Activated CD4-positive, alpha-beta T cell treated with anti-CD3 and anti-CD28 coated beads for 36 hours (primary cell): ENCODE data around the gene ZNF195. TPM values are rescaled to one million over a fixed set of nuclear protein-coding genes. Genes with fewer than 3 reads are reported as not detected.
"Not testable (repeated sequence)": the region's sequence is repeated elsewhere in the genome, so short reads cannot be mapped to it uniquely, and the experiment has no call there.

Source experiments
- ATAC-seq: fragments of 200-7000 bp; cut with Tn5 transposase; one replicate; pipeline ENCODE4 v1.10.0; 2021; ENCODE audit warnings: mild to moderate bottlenecking, moderate library complexity
- CTCF ChIA-PET: fragments of 350-600 bp; sonication (Branson Sonifier 250); formaldehyde crosslinking; loops from one replicate; lab custom pipeline; 2021; ENCODE audit warnings: antibody characterized with exemption; lab: Charles Lee
- POLR2A ChIA-PET: fragments of 350-600 bp; sonication (Branson Sonifier 250); formaldehyde crosslinking; loops from one replicate; lab custom pipeline; 2021; ENCODE audit warnings: antibody characterized with exemption, inconsistent platforms; lab: Charles Lee
- DNase-seq: peaks from one replicate; pipeline ENCODE4 v3.0.0-alpha.2; 2020
- H3K27ac Mint-ChIP-seq: one replicate; pipeline ENCODE4 v1.8.0; 2021; ENCODE audit warnings: mixed read lengths
- H3K27me3 Mint-ChIP-seq: one replicate; pipeline ENCODE4 v1.8.0; 2021; ENCODE audit warnings: mixed read lengths
- H3K36me3 Mint-ChIP-seq: one replicate; pipeline ENCODE4 v1.8.0; 2021; ENCODE audit warnings: low read depth, mixed read lengths
- H3K4me1 Mint-ChIP-seq: one replicate; pipeline ENCODE4 v1.8.0; 2021; ENCODE audit warnings: mixed read lengths
- H3K4me3 Mint-ChIP-seq: one replicate; pipeline ENCODE4 v1.8.0; 2021; ENCODE audit warnings: mild to moderate bottlenecking, moderate library complexity, mixed read lengths
- H3K9me3 Mint-ChIP-seq: one replicate; pipeline ENCODE4 v1.8.0; 2021; ENCODE audit warnings: low read depth, mixed read lengths
- intact Hi-C, 2 experiments: fragments of 100-400 bp; cut with DNase I in 1 of 2; cut with micrococcal nuclease in 1 of 2; formaldehyde crosslinking; loops; one replicate each; pipeline versions ENCODE4 v1.14.2 to v1.15.1; 2022 to 2024; cut with DNase I, micrococcal nuclease
- total RNA-seq, 2 experiments: library from RNA; stranded (reverse); gene quantifications; one replicate each; pipeline ENCODE4 v1.2.3, GENCODE V29; 2021

Gene ZNF195
- total RNA-seq, 2 experiments from 2014 or later, result 32.6 to 36.2 TPM

DNA sequence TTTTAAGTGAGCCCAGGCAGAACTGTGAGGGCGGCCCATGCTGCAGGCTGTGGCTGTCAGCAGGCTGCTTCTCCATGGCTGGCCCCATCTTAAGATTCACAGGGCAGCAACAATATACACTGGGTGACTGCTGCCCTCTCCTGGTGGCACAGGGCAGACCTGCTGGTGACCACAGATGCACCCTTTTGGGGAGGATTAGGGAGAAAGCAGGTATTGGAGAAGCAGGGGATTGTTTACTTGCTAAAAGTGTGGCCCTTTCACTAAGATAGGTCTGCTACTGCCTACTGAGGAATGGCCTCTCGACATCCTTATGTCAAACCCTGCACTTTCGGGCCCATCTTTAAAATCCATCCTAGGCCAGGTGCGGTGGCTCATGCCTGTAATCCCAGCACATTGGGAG lies 38.1 kb upstream of the ZNF195 start:
- POLR2A ChIA-PET, H3K9me3 Mint-ChIP-seq, H3K36me3 Mint-ChIP-seq, ATAC-seq, H3K4me3 Mint-ChIP-seq, H3K27me3 Mint-ChIP-seq, H3K27ac Mint-ChIP-seq: not testable (repeated sequence)
- CTCF ChIA-PET, result interaction anchor here (0.8 kb wide), 1 partner anchor 328 kb away, joined by 3 read pairs; no protein-coding TSS in a partner anchor
- intact Hi-C loops, result loop anchor here in 1 of 2 experiments (2.0 kb wide), 1 partner anchor 884 kb away; no protein-coding TSS in a partner anchor
- peaks cover 12% of the 10 kb centered on the region for H3K4me1 Mint-ChIP-seq
- peak; percentile 81 for DNase-seq

- DNase-seq, H3K27me3 Mint-ChIP-seq, H3K36me3 Mint-ChIP-seq, POLR2A ChIA-PET, H3K4me3 Mint-ChIP-seq, H3K4me1 Mint-ChIP-seq, H3K9me3 Mint-ChIP-seq, intact Hi-C loops, H3K27ac Mint-ChIP-seq, ATAC-seq: not testable (repeated sequence)
- CTCF ChIA-PET, result interaction anchor here (0.7 kb wide), 1 partner anchor 218 kb away, joined by 3 read pairs; no protein-coding TSS in a partner anchor
These were observed 36.4 kb upstream of the ZNF195 start for GRCh38 chr11:3415301-3415700.

DNA sequence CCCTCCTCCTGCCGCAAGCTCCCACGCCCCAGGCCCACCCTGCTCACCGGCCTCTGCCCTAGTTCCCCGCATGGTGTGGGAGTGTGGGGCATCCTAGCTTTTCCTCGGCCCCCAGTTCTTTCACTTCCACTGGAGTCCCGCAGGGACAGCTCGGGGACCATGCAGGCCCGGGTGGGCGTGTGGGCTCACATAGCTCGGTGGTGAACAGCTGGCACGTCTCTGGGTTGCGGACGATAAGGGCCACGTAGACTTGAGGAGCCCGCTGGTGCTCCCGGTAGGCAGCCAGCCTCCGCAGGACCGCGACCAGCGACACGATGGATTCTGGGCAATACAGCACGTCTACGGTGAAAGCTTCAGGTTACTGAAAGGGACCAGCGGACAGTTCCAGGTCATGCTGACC lies 34.7 kb upstream of the ZNF195 start:
- ATAC-seq, H3K27ac Mint-ChIP-seq, H3K36me3 Mint-ChIP-seq, H3K4me1 Mint-ChIP-seq, DNase-seq, POLR2A ChIA-PET, H3K4me3 Mint-ChIP-seq, H3K9me3 Mint-ChIP-seq, H3K27me3 Mint-ChIP-seq: not testable (repeated sequence)
- intact Hi-C loops, result loop anchor here in 1 of 2 experiments (2.0 kb wide), 1 partner anchor 69 kb away; no protein-coding TSS in a partner anchor
- CTCF ChIA-PET, result interaction anchor here (1.0 kb wide), 1 partner anchor 34 kb away, joined by 3 read pairs; no protein-coding TSS in a partner anchor

DNA sequence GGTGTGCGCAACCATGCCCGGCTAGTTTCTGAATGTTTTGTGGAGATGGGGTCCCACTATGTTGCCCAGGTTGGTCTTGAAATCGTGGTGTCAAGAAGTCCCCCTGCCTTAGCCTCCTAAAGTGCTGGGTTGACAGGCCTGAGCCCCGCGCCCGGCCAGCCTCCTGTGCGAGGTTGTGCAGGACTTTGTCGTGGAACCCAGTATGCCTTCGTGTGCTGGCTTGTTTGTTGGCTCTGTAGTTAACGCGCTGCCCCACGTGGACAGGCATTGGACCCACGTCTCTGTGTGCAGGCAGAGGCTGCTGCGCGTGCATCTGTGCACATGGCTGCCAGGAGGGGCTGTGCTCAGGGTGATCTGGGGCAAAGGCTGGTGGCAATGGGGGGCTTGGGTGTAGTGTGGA lies 33.9 kb upstream of the ZNF195 start:
- DNase-seq (no peak), ATAC-seq (no peak)
- intact Hi-C loops, result loop anchor here in 1 of 2 experiments (2.0 kb wide), 1 partner anchor 68 kb away; no protein-coding TSS in a partner anchor
- POLR2A ChIA-PET, result no interaction called here
- Mint-ChIP-seq H3K27me3 (no peaks in the 10 kb centered on the region), H3K27ac (no peak overlapping the region), H3K36me3 (no peaks in the 10 kb centered on the region), H3K4me3 (no peak overlapping the region), H3K9me3 (no peaks in the 10 kb centered on the region), H3K4me1 (peaks cover 5% of the 10 kb centered on the region)
- CTCF ChIA-PET, result interaction anchor here (1.0 kb wide), 1 partner anchor 33 kb away, joined by 3 read pairs; no protein-coding TSS in a partner anchor

GRCh38 chr11:3408722-3409121 lies 29.8 kb upstream of the ZNF195 start:
- DNase-seq, result peak; percentile 88
- H3K4me1 Mint-ChIP-seq, H3K9me3 Mint-ChIP-seq, H3K36me3 Mint-ChIP-seq, H3K27me3 Mint-ChIP-seq, H3K4me3 Mint-ChIP-seq, ATAC-seq, H3K27ac Mint-ChIP-seq: not testable (repeated sequence)
- ChIA-PET CTCF (interaction anchor here (0.6 to 3.9 kb wide), 20 partner anchors 9 to 508 kb away, joined by 3 to 34 read pairs (median 4); partner anchors contain the start of gene ZNF195), POLR2A (interaction anchor here (1.1 kb wide), 1 partner anchor 68 kb away, joined by 3 read pairs; no protein-coding TSS in a partner anchor)
- intact Hi-C loops, result loop anchor here (1.0 to 5.0 kb wide), 3 partner anchors 66 to 298 kb away; no protein-coding TSS in a partner anchor

DNA sequence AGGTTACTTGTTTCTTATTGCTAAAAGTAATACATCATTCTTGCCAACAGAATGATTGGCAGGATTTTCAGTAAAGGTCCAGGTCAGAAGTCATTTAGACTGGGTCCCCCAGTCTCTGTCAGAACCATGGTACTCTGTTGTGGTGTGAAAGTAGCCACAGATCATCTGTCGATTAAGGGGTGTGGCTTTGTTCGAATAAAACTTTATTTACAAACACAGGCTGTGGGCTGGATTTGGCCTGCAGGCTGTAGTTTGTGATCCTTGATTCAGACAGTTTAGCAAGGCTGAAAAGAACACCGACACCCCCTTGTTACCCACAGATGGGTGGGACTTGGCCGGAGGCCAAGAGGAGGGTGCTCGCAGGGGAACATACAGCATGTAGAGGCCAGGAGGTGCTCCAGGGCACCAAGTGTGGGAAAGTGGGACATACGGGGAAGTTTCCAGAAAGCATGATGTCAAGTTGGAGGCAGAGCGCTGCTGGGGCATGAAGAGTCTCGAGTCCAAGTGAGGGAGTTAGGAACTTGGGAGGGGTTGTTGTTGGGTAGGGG lies 29.2 kb upstream of the ZNF195 start:
- intact Hi-C loops, result loop anchor here (1.0 to 5.0 kb wide), 3 partner anchors 66 to 297 kb away; no protein-coding TSS in a partner anchor
- not testable (repeated sequence) for H3K27ac Mint-ChIP-seq, H3K36me3 Mint-ChIP-seq, DNase-seq, ATAC-seq, H3K4me3 Mint-ChIP-seq, H3K9me3 Mint-ChIP-seq, H3K4me1 Mint-ChIP-seq, H3K27me3 Mint-ChIP-seq
- ChIA-PET POLR2A (interaction anchor here (1.1 kb wide), 1 partner anchor 67 kb away, joined by 3 read pairs; no protein-coding TSS in a partner anchor), CTCF (interaction anchor here (0.6 to 3.9 kb wide), 16 partner anchors 10 to 314 kb away, joined by 3 to 34 read pairs (median 4); partner anchors contain the start of gene ZNF195)

GRCh38 chr11:3406937-3407336 lies 28.0 kb upstream of the ZNF195 start:
- DNase-seq, H3K27me3 Mint-ChIP-seq, H3K9me3 Mint-ChIP-seq, ATAC-seq, H3K27ac Mint-ChIP-seq, POLR2A ChIA-PET, H3K4me1 Mint-ChIP-seq, H3K4me3 Mint-ChIP-seq, H3K36me3 Mint-ChIP-seq: not testable (repeated sequence)
- intact Hi-C loops, result loop anchor here in 1 of 2 experiments (5.0 kb wide), 1 partner anchor 65 kb away; no protein-coding TSS in a partner anchor
- CTCF ChIA-PET, result interaction anchor here (1.2 to 3.9 kb wide), 2 partner anchors 67 to 244 kb away, joined by 3 to 34 read pairs; no protein-coding TSS in a partner anchor

DNA sequence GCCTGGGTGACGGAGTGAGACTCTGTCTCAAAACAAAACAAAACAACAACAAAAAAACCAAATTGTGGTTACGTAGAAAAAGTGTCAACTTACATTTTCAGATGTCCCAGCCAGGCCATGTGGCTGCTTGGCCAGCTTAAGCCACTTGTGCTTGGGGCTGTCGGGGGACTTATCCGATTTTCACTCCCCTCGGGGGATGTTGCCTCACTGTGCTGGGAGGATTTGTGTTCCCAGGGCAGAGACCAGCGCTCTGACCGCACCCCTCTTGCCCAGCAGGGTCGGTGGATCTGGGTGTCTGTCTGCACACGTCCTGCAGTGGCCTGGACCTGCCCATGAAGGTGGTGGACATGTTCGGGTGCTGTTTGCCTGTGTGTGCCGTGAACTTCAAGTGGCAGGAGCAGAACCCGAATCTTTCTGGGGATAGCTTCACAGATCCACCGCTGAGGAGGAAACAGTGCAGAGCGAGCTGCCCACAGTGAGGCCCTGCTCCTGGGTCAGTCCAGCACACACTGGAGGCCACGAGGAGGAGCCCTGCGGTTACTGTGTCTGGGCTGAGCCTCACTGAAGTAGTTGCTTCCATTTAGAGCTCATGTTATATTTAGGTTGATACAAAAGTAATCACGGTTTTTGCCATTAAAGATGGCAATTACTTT lies 27.4 kb upstream of the ZNF195 start:
- CTCF ChIA-PET, result interaction anchor here (1.2 to 3.9 kb wide), 2 partner anchors 66 to 243 kb away, joined by 3 to 34 read pairs; no protein-coding TSS in a partner anchor
- intact Hi-C loops, result loop anchor here in 1 of 2 experiments (5.0 kb wide), 1 partner anchor 64 kb away; no protein-coding TSS in a partner anchor
- POLR2A ChIA-PET, result not testable (repeated sequence)

DNA sequence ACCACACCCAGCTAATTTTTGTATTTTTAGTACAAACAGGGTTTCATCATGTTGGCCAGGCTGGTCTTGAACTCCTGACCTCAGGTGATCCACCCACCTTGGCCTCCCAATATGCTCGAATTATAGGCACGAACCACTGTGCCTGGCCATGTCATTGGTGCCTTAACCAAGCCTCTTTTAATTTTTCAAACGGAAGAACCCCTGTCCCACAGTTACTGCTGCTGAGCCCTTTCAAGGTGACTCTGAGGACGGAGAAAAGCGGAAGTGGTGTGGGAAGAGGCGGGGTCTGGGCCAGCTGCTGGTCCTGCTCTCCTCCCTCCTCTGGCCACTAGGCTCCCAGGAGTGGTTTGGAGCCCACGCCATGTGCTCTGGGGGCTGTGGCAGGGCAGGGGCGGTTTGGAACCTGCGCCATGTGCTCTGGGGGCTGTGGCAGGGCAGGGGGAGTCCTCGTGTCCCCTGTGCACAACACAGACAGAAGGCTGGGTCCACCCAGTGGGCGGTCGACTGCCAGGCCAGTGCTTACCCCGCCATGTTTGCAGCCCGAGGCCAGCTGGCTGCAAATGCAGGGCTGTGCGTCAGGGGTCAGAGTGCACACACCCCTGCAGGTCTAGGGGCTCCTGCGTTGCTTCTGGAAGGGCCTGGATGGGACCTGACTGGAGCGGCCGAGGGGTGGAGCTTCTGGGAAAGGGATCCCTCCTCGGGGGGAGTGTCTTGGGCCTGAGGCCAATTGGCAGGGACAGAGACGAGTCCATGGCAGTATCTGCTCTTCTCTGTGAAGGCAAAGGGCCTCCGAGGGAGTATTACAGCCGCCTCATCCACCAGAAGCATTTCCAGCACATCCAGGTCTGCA lies 25.4 kb upstream of the ZNF195 start:
- DNase-seq, CTCF ChIA-PET, intact Hi-C loops, H3K27ac Mint-ChIP-seq, POLR2A ChIA-PET, ATAC-seq, H3K9me3 Mint-ChIP-seq, H3K4me1 Mint-ChIP-seq, H3K27me3 Mint-ChIP-seq, H3K36me3 Mint-ChIP-seq, H3K4me3 Mint-ChIP-seq: not testable (repeated sequence)

More for the DNA sequence above, 27.4 kb upstream of the ZNF195 start:
- not testable (repeated sequence) for H3K27me3 Mint-ChIP-seq, DNase-seq, H3K4me3 Mint-ChIP-seq, H3K27ac Mint-ChIP-seq, H3K36me3 Mint-ChIP-seq, H3K4me1 Mint-ChIP-seq, H3K9me3 Mint-ChIP-seq, ATAC-seq

- POLR2A ChIA-PET, H3K36me3 Mint-ChIP-seq, CTCF ChIA-PET, H3K4me1 Mint-ChIP-seq, H3K27ac Mint-ChIP-seq, ATAC-seq, H3K4me3 Mint-ChIP-seq, DNase-seq, H3K27me3 Mint-ChIP-seq, intact Hi-C loops, H3K9me3 Mint-ChIP-seq: not testable (repeated sequence)
These were observed 23.9 kb upstream of the ZNF195 start for GRCh38 chr11:3402861-3403250.
